Measurements from ENCODE around the gene CCT5.

GRCh38 chr5:10272053-10272874 lies 22.2 kb downstream of the CCT5 start:
- TF ChIP-seq CTCF (IDR thresholded peaks at IDR 0.05) (no peak), POLR2A (IDR thresholded peaks at IDR 0.05; ENCODE audit: low read depth) (no peak)

All from esophagus muscularis mucosa (tissue), 3 donors.